ENCODE results near the gene RARS2. TPM values are rescaled to one million over a fixed set of nuclear protein-coding genes. Genes with fewer than 3 reads are reported as not detected.
A peak's percentile ranks its signal among the peaks of the same experiment; 100 is the strongest.

The RARS2 gene
- total and polyA plus RNA-seq, 9 of the 15 experiments (the other 6 are each of a cell fraction or from before 2014, with no cell fraction given) = 30.0 to 92.7 (median 43.4) TPM

DNA sequence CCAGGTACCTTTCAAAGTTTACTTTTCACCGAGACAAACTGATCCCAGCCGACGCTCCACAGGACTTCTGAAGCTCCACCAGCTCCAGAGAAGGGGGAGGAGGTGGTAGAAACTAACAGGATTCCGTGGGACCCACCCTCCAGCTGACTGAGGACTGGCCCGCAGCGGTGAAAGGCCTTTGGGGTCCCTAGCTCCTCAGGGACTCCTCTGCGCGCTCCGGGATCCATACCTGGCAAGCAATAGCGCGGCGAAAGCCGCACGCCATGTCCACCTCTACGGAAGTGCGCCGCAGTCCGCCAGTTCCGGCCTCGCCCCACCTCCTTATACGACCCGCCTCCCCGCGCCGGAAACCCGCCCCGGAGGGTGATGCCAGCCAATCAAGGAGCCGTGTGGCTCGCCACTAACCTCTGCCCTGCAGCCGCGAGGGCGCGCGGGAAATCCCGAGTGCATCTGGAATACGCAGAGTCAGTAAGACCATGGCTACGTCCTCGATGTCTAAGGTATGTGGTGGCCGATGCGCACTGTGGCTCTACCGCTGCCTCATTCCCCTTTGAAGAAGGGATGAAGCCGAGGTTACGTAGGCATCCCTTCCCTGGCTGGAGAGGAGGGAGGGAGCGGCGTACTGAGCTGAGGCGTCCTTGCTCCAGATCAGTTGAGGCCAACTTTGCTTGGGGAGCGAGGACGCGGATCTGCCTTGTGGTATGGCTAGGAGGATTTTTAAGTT, at the start of gene RARS2, which contains the start of gene ORC3 (continued):
- TF ChIP-seq, protein P1, sequence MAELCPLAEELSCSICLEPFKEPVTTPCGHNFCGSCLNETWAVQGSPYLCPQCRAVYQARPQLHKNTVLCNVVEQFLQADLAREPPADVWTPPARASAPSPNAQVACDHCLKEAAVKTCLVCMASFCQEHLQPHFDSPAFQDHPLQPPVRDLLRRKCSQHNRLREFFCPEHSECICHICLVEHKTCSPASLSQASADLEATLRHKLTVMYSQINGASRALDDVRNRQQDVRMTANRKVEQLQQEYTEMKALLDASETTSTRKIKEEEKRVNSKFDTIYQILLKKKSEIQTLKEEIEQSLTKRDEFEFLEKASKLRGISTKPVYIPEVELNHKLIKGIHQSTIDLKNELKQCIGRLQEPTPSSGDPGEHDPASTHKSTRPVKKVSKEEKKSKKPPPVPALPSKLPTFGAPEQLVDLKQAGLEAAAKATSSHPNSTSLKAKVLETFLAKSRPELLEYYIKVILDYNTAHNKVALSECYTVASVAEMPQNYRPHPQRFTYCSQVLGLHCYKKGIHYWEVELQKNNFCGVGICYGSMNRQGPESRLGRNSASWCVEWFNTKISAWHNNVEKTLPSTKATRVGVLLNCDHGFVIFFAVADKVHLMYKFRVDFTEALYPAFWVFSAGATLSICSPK (IDR thresholded peaks at IDR 0.05; ENCODE audit: borderline replicate concordance) = no peak
- TF ChIP-seq, protein P2, sequence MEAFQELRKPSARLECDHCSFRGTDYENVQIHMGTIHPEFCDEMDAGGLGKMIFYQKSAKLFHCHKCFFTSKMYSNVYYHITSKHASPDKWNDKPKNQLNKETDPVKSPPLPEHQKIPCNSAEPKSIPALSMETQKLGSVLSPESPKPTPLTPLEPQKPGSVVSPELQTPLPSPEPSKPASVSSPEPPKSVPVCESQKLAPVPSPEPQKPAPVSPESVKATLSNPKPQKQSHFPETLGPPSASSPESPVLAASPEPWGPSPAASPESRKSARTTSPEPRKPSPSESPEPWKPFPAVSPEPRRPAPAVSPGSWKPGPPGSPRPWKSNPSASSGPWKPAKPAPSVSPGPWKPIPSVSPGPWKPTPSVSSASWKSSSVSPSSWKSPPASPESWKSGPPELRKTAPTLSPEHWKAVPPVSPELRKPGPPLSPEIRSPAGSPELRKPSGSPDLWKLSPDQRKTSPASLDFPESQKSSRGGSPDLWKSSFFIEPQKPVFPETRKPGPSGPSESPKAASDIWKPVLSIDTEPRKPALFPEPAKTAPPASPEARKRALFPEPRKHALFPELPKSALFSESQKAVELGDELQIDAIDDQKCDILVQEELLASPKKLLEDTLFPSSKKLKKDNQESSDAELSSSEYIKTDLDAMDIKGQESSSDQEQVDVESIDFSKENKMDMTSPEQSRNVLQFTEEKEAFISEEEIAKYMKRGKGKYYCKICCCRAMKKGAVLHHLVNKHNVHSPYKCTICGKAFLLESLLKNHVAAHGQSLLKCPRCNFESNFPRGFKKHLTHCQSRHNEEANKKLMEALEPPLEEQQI (IDR thresholded peaks at IDR 0.05) = no peak
- TF ChIP-seq HMGN3 (IDR thresholded peaks at IDR 0.05; ENCODE audit: borderline replicate concordance, extremely low read depth, insufficient read length, low read depth, low read length) (peak; percentile 82), TARDBP (IDR thresholded peaks at IDR 0.05) (no peak), HNRNPH1 (optimal IDR thresholded peaks at IDR 0.05; ENCODE audit: low read depth, low read length) (no peak), SP1 (CRISPR knock-in tag; IDR thresholded peaks at IDR 0.05) (peak; percentile 86), SIN3B (IDR thresholded peaks at IDR 0.05; ENCODE audit: low read depth) (peak; percentile 47; the same call in 1 of the 2 replicates), POLR2A (conservative IDR thresholded peaks at IDR 0.05) (peak; percentile 94), POLR2B (IDR thresholded peaks at IDR 0.05; ENCODE audit: low read depth, partially characterized antibody) (peak; percentile 92), SOX6 (IDR thresholded peaks at IDR 0.05) (no peak), HDAC8 (tag; IDR thresholded peaks at IDR 0.05) (no peak), ZNF24 (IDR thresholded peaks at IDR 0.05) (no peak), SUPT5H (IDR thresholded peaks at IDR 0.05) (peak; percentile 94), WHSC1 (IDR thresholded peaks at IDR 0.05; ENCODE audit: low read length) (no peak), HSF4 (CRISPR knock-in tag; IDR thresholded peaks at IDR 0.05; ENCODE audit: borderline replicate concordance) (no peak), BRCA1 (IDR thresholded peaks at IDR 0.05) (no peak), BRCA1 (CRISPR knock-in tag; IDR thresholded peaks at IDR 0.05) (no peak)
- TF ChIP-seq, protein P3, sequence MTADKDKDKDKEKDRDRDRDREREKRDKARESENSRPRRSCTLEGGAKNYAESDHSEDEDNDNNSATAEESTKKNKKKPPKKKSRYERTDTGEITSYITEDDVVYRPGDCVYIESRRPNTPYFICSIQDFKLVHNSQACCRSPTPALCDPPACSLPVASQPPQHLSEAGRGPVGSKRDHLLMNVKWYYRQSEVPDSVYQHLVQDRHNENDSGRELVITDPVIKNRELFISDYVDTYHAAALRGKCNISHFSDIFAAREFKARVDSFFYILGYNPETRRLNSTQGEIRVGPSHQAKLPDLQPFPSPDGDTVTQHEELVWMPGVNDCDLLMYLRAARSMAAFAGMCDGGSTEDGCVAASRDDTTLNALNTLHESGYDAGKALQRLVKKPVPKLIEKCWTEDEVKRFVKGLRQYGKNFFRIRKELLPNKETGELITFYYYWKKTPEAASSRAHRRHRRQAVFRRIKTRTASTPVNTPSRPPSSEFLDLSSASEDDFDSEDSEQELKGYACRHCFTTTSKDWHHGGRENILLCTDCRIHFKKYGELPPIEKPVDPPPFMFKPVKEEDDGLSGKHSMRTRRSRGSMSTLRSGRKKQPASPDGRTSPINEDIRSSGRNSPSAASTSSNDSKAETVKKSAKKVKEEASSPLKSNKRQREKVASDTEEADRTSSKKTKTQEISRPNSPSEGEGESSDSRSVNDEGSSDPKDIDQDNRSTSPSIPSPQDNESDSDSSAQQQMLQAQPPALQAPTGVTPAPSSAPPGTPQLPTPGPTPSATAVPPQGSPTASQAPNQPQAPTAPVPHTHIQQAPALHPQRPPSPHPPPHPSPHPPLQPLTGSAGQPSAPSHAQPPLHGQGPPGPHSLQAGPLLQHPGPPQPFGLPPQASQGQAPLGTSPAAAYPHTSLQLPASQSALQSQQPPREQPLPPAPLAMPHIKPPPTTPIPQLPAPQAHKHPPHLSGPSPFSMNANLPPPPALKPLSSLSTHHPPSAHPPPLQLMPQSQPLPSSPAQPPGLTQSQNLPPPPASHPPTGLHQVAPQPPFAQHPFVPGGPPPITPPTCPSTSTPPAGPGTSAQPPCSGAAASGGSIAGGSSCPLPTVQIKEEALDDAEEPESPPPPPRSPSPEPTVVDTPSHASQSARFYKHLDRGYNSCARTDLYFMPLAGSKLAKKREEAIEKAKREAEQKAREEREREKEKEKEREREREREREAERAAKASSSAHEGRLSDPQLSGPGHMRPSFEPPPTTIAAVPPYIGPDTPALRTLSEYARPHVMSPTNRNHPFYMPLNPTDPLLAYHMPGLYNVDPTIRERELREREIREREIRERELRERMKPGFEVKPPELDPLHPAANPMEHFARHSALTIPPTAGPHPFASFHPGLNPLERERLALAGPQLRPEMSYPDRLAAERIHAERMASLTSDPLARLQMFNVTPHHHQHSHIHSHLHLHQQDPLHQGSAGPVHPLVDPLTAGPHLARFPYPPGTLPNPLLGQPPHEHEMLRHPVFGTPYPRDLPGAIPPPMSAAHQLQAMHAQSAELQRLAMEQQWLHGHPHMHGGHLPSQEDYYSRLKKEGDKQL (CRISPR knock-in tag; IDR thresholded peaks at IDR 0.05; ENCODE audit: borderline replicate concordance) = no peak
- TF ChIP-seq, protein P4, sequence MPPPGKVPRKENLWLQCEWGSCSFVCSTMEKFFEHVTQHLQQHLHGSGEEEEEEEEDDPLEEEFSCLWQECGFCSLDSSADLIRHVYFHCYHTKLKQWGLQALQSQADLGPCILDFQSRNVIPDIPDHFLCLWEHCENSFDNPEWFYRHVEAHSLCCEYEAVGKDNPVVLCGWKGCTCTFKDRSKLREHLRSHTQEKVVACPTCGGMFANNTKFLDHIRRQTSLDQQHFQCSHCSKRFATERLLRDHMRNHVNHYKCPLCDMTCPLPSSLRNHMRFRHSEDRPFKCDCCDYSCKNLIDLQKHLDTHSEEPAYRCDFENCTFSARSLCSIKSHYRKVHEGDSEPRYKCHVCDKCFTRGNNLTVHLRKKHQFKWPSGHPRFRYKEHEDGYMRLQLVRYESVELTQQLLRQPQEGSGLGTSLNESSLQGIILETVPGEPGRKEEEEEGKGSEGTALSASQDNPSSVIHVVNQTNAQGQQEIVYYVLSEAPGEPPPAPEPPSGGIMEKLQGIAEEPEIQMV (tag; conservative IDR thresholded peaks at IDR 0.05; ENCODE audit: low read depth) = 0 out of 2 replicates have a peak, but pooled peaks have one; percentile 25

Measured in K562 (cell line).